Posterior cingulate gyrus (tissue), 11 donors: Measurements from ENCODE around the gene ARPC5.
"Not testable (repeated sequence)": the region's sequence is repeated elsewhere in the genome, so short reads cannot be mapped to it uniquely, and the experiment has no call there.

Experiments
- DNase-seq, 10 donors: peaks; one replicate each; pipeline versions ENCODE4 v3.0.0 to v3.0.0-alpha.2; 2020 to 2021; ENCODE audit warnings: mixed read lengths in 3 of 10
- intact Hi-C: fragments of 100-400 bp; cut with DNase I; formaldehyde crosslinking; loops from one replicate; pipeline ENCODE4 v1.15.1; 2023

The ARPC5 gene

GRCh38 chr1:183619781-183620180 lies 15.8 kb downstream of the ARPC5 start:
- intact Hi-C loops = loop anchor here (5.0 kb wide), 2 partner anchors 67 to 337 kb away; no protein-coding TSS in a partner anchor
- DNase-seq = no peak

- DNase-seq, intact Hi-C loops: not testable (repeated sequence)
Observed at GRCh38 chr1:183618202-183618601, 17.4 kb downstream of the ARPC5 start.

GRCh38 chr1:183612975-183613374 lies 22.6 kb downstream of the ARPC5 start:
- DNase-seq, intact Hi-C loops: not testable (repeated sequence)

- DNase-seq = no peak
- intact Hi-C loops = no loop called here
Observed at GRCh38 chr1:183612407-183612806, 23.2 kb downstream of the ARPC5 start.

GRCh38 chr1:183611021-183611420 lies 24.6 kb downstream of the ARPC5 start:
- no peak for DNase-seq
- intact Hi-C loops = no loop called here

GRCh38 chr1:183609759-183610452 lies 25.7 kb downstream of the ARPC5 start:
- intact Hi-C loops = no loop called here
- no peak for DNase-seq

GRCh38 chr1:183609313-183609712 lies 26.3 kb downstream of the ARPC5 start:
- peak; percentile 50 to 95 (median 72) for DNase-seq
- intact Hi-C loops = no loop called here

- DNase-seq = no peak
- intact Hi-C loops = no loop called here
Observed at GRCh38 chr1:183607322-183607980, 28.1 kb downstream of the ARPC5 start.

GRCh38 chr1:183605904-183606303 lies 29.7 kb downstream of the ARPC5 start:
- intact Hi-C loops = no loop called here
- peak in 1 of 10 donors; percentile 26 for DNase-seq

- DNase-seq = peak in 1 of 10 donors; percentile 46
- intact Hi-C loops = no loop called here
Observed at GRCh38 chr1:183604815-183605214, 30.8 kb downstream of the ARPC5 start.

GRCh38 chr1:183604038-183604808 lies 31.4 kb downstream of the ARPC5 start:
- intact Hi-C loops = no loop called here
- DNase-seq = peak in 1 of 10 donors; percentile 62

GRCh38 chr1:183602510-183602909 lies 33.1 kb downstream of the ARPC5 start:
- intact Hi-C loops = no loop called here
- no peak for DNase-seq

GRCh38 chr1:183600634-183601033 lies 34.9 kb downstream of the ARPC5 start:
- DNase-seq = no peak
- intact Hi-C loops = no loop called here

- no peak for DNase-seq
- intact Hi-C loops = no loop called here
Observed at GRCh38 chr1:183600136-183600535, 35.4 kb downstream of the ARPC5 start.

GRCh38 chr1:183598386-183598785 lies 37.2 kb downstream of the ARPC5 start:
- DNase-seq = no peak
- intact Hi-C loops = no loop called here

- DNase-seq = no peak
- intact Hi-C loops = no loop called here
Observed at GRCh38 chr1:183597656-183598347, 37.8 kb downstream of the ARPC5 start.

GRCh38 chr1:183596500-183596899 lies 39.1 kb downstream of the ARPC5 start:
- intact Hi-C loops = no loop called here
- DNase-seq = no peak

- intact Hi-C loops = no loop called here
- DNase-seq = no peak
Observed at GRCh38 chr1:183595537-183595936, 40.0 kb downstream of the ARPC5 start.

- no peak for DNase-seq
- intact Hi-C loops = no loop called here
Observed at GRCh38 chr1:183593356-183593755, 42.2 kb downstream of the ARPC5 start.

- DNase-seq = no peak
- intact Hi-C loops = no loop called here
Observed at GRCh38 chr1:183592733-183593132, 42.9 kb downstream of the ARPC5 start.
